ENCODE measurements around the gene CAMK2B.

Gene CAMK2B

GRCh38 chr7:44262031-44262430 lies 63.4 kb downstream of the CAMK2B start:
- no peak for TF ChIP-seq SIN3A (IDR thresholded peaks at IDR 0.05; ENCODE audit: borderline replicate concordance, insufficient read depth, low read length)
- no peak for TF ChIP-seq FOXP2 (optimal IDR thresholded peaks at IDR 0.05; ENCODE audit: borderline replicate concordance, extremely low read depth, extremely low read length, insufficient read depth)
- no peak for TF ChIP-seq POLR2AphosphoS5 (IDR thresholded peaks at IDR 0.05; ENCODE audit: low read depth, low read length)
- TF ChIP-seq, protein P1, sequence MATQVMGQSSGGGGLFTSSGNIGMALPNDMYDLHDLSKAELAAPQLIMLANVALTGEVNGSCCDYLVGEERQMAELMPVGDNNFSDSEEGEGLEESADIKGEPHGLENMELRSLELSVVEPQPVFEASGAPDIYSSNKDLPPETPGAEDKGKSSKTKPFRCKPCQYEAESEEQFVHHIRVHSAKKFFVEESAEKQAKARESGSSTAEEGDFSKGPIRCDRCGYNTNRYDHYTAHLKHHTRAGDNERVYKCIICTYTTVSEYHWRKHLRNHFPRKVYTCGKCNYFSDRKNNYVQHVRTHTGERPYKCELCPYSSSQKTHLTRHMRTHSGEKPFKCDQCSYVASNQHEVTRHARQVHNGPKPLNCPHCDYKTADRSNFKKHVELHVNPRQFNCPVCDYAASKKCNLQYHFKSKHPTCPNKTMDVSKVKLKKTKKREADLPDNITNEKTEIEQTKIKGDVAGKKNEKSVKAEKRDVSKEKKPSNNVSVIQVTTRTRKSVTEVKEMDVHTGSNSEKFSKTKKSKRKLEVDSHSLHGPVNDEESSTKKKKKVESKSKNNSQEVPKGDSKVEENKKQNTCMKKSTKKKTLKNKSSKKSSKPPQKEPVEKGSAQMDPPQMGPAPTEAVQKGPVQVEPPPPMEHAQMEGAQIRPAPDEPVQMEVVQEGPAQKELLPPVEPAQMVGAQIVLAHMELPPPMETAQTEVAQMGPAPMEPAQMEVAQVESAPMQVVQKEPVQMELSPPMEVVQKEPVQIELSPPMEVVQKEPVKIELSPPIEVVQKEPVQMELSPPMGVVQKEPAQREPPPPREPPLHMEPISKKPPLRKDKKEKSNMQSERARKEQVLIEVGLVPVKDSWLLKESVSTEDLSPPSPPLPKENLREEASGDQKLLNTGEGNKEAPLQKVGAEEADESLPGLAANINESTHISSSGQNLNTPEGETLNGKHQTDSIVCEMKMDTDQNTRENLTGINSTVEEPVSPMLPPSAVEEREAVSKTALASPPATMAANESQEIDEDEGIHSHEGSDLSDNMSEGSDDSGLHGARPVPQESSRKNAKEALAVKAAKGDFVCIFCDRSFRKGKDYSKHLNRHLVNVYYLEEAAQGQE (IDR thresholded peaks at IDR 0.05; ENCODE audit: insufficient read depth in 1 of 2, low read depth in 2 of 2, low read length in 2 of 2): no peak
- TF ChIP-seq TAF1 (IDR thresholded peaks at IDR 0.05; ENCODE audit: borderline replicate concordance, insufficient read depth, low read length): no peak

DNA sequence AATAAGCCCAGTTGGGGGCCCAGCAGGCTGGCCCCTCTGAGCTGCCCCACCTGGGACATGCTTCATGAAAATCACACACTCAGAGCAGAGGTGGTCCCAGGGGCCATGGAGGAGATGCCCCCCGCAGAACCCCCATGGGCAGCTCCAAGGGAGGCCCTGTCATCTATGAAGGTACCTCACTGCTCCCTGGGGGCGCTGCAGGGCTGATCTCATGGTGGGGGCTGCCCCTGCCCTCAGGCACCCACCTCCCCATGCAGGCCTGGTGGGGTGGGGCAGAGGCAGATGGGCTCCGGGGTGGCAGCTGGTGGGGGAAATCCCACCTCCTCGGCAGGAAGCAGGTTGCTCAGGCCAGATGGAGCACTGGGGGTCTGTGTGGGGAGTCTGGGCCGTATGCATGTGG lies 64.2 kb downstream of the CAMK2B start:
- TF ChIP-seq FOXP2 (optimal IDR thresholded peaks at IDR 0.05; ENCODE audit: borderline replicate concordance, extremely low read depth, extremely low read length, insufficient read depth) (no peak), TAF1 (IDR thresholded peaks at IDR 0.05; ENCODE audit: borderline replicate concordance, insufficient read depth, low read length) (no peak), POLR2AphosphoS5 (IDR thresholded peaks at IDR 0.05; ENCODE audit: low read depth, low read length) (no peak), SIN3A (IDR thresholded peaks at IDR 0.05; ENCODE audit: borderline replicate concordance, insufficient read depth, low read length) (no peak)
- TF ChIP-seq, protein P1 (IDR thresholded peaks at IDR 0.05; ENCODE audit: insufficient read depth in 1 of 2, low read depth in 2 of 2, low read length in 2 of 2): no peak

DNA sequence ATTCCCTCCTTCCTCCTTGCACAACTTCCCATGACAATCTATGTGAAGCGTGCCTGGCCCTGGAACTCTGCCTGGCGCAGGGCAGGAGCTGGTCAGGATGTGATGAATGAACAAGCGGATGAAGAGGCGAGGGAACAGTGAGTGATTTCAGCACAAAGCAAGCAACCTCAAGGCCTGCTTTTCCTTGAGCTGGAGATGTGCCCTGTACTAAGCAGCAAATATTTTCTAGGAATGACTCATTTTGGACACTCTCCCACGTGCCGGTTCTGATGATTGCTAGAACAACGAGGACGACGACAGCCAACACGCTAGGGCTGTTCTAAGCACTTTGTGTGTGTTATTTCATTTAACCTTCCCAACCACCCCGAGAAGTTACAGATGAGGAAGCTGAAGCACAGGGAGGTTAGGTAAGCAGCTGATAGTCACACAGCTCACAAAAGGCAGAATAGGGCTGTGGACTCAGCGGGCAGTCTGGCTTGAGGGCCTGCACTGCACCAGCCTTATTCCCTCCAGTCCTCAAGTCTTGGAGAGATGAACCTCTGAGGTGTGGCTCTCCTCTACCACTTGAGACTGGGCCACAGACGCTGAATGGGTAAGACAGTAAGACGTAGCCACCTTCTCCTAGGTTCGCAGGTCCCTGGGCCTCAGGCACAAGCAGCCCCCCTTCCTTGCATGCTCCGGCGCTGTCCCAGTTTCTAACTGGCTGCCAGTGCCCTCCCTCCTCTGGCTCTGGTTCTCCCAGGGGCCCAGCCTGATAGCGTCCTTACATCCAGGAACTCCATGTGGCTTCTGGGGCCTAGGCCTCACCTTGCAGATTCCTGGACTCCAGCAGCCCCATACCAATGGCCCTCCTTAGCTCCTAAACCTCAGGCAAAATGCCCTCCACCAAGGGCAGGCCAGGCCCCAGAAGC lies 65.6 kb downstream of the CAMK2B start:
- TF ChIP-seq POLR2AphosphoS5 (IDR thresholded peaks at IDR 0.05; ENCODE audit: low read depth, low read length) (no peak), SIN3A (IDR thresholded peaks at IDR 0.05; ENCODE audit: borderline replicate concordance, insufficient read depth, low read length) (no peak), FOXP2 (optimal IDR thresholded peaks at IDR 0.05; ENCODE audit: borderline replicate concordance, extremely low read depth, extremely low read length, insufficient read depth) (no peak), TAF1 (IDR thresholded peaks at IDR 0.05; ENCODE audit: borderline replicate concordance, insufficient read depth, low read length) (no peak)
- TF ChIP-seq, protein P1 (IDR thresholded peaks at IDR 0.05; ENCODE audit: insufficient read depth in 1 of 2, low read depth in 2 of 2, low read length in 2 of 2): no peak

DNA sequence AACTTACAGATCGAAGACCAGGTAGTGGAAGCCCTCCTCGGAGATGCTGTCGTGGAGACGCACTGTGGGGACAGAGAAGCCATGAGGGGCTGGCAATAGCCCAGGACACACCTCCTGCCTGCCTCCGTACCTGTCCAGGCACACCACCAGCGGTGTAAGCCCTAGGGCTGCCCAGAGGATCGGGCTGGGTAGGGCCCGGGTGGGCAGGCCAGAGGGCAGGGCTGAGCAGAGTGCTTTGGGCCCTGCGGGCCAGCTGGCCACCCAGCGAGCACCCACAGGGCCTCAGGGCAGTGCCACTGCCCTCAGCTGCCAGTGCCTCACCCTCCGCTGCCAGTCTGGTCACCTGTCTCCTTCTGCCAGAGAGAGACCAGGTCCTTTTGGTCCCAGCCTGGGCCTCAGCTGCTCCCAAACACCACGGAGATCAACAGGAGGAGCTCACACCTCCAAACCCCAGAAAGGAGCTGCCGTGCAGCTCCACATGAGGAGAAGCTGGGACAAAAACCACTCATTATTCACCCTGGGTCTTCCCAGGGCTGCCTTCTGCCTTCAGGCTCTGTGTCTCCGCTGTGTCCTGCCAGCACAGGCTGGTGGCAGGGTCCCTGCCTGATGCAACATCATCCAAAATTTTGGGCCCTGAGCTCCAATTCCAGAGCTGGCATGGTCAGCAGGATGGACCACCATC lies 66.4 kb downstream of the CAMK2B start:
- TF ChIP-seq TAF1 (IDR thresholded peaks at IDR 0.05; ENCODE audit: borderline replicate concordance, insufficient read depth, low read length) (no peak), FOXP2 (optimal IDR thresholded peaks at IDR 0.05; ENCODE audit: borderline replicate concordance, extremely low read depth, extremely low read length, insufficient read depth) (no peak), SIN3A (IDR thresholded peaks at IDR 0.05; ENCODE audit: borderline replicate concordance, insufficient read depth, low read length) (no peak), POLR2AphosphoS5 (IDR thresholded peaks at IDR 0.05; ENCODE audit: low read depth, low read length) (no peak)
- TF ChIP-seq, protein P1 (IDR thresholded peaks at IDR 0.05; ENCODE audit: insufficient read depth in 1 of 2, low read depth in 2 of 2, low read length in 2 of 2): no peak

All from PFSK-1 (cell line).